ENCODE data around the gene ABCA9. TPM values are rescaled to one million over a fixed set of nuclear protein-coding genes. Genes with fewer than 3 reads are reported as not detected.

The ABCA9 gene
- total and polyA plus RNA-seq, 2 experiments from 2014 or later: not detected

DNA sequence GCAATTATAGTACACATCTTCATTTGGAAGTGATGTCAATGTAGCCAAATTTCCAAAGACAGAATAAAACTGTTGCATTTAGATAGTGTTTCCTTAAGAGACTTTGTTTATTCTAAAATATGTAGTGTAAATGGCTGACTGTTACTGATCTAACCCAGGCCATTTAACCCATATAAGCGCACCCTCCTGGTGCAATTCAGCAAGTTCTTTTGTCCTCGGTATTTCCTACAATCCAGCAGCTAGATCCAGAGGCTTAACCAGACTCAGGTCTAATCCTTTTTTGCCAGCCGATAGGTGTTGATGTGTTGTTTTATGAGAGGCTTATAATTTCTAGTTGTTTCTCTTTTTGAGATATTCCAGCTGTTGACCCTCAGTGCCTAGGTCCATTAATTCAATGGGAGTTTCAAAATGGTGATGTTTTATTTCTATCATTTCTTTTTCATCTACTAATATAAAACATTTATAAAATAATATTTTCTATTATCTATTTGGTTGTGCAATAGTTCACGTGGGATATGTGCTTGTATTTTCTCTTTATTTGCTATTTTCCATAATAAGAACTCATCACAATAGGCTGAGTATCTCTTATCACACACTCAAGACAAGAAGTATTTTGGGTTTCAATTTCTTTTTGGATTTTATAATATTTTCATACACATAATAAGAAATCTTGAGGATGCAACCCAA, 14.5 kb downstream of the ABCA9 start:
- Histone ChIP-seq H3K4me1 (ENCODE audit: insufficient read depth) (no peaks in the 10 kb centered on the region), H3K36me3 (ENCODE audit: insufficient read depth) (no peaks in the 10 kb centered on the region), H2AFZ (no peak overlapping the region), H3K79me2 (replicated peaks; ENCODE audit: insufficient read depth) (no peaks in the 10 kb centered on the region), H4K20me1 (replicated peaks; ENCODE audit: insufficient read depth) (no peaks in the 10 kb centered on the region), H3K4me2 (no peak overlapping the region), H3F3A (replicated peaks; ENCODE audit: low read depth) (no peaks in the 10 kb centered on the region), H3K27me3 (ENCODE audit: insufficient read depth) (no peaks in the 10 kb centered on the region), H3K4me3 (no peak overlapping the region), H3K27ac (ENCODE audit: low read depth) (no peak overlapping the region), H3K9me2 (ENCODE audit: insufficient read depth) (no peaks in the 10 kb centered on the region)
- DNase-seq (ENCODE audit: low spot score): peak; percentile 32
- H3K27ac Mint-ChIP-seq: no peak overlapping the region
- H3K36me3 Mint-ChIP-seq (ENCODE audit: low read depth): no peaks in the 10 kb centered on the region
- no peak overlapping the region for H3K4me3 Mint-ChIP-seq
- peaks cover 2% of the 10 kb centered on the region for H3K27me3 Mint-ChIP-seq (ENCODE audit: insufficient read depth, low read depth, poor library complexity)
- ATAC-seq: no peak
- no peaks in the 10 kb centered on the region for H3K9me3 Mint-ChIP-seq
- H3K4me1 Mint-ChIP-seq: no peaks in the 10 kb centered on the region
- TF ChIP-seq, protein P1, sequence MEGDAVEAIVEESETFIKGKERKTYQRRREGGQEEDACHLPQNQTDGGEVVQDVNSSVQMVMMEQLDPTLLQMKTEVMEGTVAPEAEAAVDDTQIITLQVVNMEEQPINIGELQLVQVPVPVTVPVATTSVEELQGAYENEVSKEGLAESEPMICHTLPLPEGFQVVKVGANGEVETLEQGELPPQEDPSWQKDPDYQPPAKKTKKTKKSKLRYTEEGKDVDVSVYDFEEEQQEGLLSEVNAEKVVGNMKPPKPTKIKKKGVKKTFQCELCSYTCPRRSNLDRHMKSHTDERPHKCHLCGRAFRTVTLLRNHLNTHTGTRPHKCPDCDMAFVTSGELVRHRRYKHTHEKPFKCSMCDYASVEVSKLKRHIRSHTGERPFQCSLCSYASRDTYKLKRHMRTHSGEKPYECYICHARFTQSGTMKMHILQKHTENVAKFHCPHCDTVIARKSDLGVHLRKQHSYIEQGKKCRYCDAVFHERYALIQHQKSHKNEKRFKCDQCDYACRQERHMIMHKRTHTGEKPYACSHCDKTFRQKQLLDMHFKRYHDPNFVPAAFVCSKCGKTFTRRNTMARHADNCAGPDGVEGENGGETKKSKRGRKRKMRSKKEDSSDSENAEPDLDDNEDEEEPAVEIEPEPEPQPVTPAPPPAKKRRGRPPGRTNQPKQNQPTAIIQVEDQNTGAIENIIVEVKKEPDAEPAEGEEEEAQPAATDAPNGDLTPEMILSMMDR (conservative IDR thresholded peaks at IDR 0.05; ENCODE audit: low read depth in 2 of 2): 0 out of 4 replicates have a peak, but pooled peaks have one; percentile 11 to 18
- no peak for TF ChIP-seq CREB1 (CRISPR knock-in tag; IDR thresholded peaks at IDR 0.05; ENCODE audit: low read depth)

DNA sequence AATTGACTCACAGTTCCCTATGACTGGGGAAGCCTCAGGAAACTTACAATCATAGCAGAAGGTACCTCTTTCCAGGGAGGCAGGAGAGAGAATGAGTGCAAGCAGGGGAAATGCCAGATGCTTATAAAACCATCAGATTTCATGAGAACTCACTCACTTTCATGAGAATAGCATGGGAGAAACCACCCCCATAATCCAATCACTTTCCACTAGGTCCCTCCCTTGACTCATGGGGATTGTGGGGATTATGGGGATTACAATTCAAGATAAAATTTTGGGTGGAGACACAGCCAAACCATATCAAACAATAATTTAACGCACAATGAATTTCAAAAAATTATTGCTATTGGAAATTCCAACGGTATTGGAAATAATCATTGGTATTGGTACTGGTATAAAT, 15.1 kb downstream of the ABCA9 start:
- Mint-ChIP-seq H3K36me3 (ENCODE audit: low read depth) (no peaks in the 10 kb centered on the region), H3K27ac (no peak overlapping the region), H3K4me1 (no peaks in the 10 kb centered on the region), H3K27me3 (ENCODE audit: insufficient read depth, low read depth, poor library complexity) (peaks cover 2% of the 10 kb centered on the region), H3K4me3 (no peak overlapping the region), H3K9me3 (no peaks in the 10 kb centered on the region)
- H3K4me3 ChIP-seq: no peak overlapping the region
- H3F3A ChIP-seq (replicated peaks; ENCODE audit: low read depth): no peaks in the 10 kb centered on the region
- DNase-seq (ENCODE audit: low spot score) (no peak), ATAC-seq (no peak)
- H4K20me1 ChIP-seq (replicated peaks; ENCODE audit: insufficient read depth): no peaks in the 10 kb centered on the region
- H3K79me2 ChIP-seq (replicated peaks; ENCODE audit: insufficient read depth): no peaks in the 10 kb centered on the region
- H3K4me2 ChIP-seq: no peak overlapping the region
- H3K4me1 ChIP-seq (ENCODE audit: insufficient read depth): no peaks in the 10 kb centered on the region
- no peaks in the 10 kb centered on the region for H3K9me2 ChIP-seq (ENCODE audit: insufficient read depth)
- no peaks in the 10 kb centered on the region for H3K36me3 ChIP-seq (ENCODE audit: insufficient read depth)
- no peaks in the 10 kb centered on the region for H3K27me3 ChIP-seq (ENCODE audit: insufficient read depth)
- H3K27ac ChIP-seq (ENCODE audit: low read depth): no peak overlapping the region
- H2AFZ ChIP-seq: no peak overlapping the region
- TF ChIP-seq EZH2phosphoT487 (IDR thresholded peaks at IDR 0.05; ENCODE audit: unreplicated experiment) (no peak), NANOG (IDR thresholded peaks at IDR 0.05; ENCODE audit: borderline replicate concordance) (no peak), ZNF114 (CRISPR knock-in tag; IDR thresholded peaks at IDR 0.05) (no peak), STAT1 (IDR thresholded peaks at IDR 0.05; ENCODE audit: unreplicated experiment) (no peak), CREB1 (CRISPR knock-in tag; IDR thresholded peaks at IDR 0.05; ENCODE audit: low read depth) (no peak), JUNB (IDR thresholded peaks at IDR 0.05; ENCODE audit: unreplicated experiment) (no peak), ZNF331 (CRISPR knock-in tag; IDR thresholded peaks at IDR 0.05; ENCODE audit: low read depth) (no peak)
- TF ChIP-seq, protein P2, sequence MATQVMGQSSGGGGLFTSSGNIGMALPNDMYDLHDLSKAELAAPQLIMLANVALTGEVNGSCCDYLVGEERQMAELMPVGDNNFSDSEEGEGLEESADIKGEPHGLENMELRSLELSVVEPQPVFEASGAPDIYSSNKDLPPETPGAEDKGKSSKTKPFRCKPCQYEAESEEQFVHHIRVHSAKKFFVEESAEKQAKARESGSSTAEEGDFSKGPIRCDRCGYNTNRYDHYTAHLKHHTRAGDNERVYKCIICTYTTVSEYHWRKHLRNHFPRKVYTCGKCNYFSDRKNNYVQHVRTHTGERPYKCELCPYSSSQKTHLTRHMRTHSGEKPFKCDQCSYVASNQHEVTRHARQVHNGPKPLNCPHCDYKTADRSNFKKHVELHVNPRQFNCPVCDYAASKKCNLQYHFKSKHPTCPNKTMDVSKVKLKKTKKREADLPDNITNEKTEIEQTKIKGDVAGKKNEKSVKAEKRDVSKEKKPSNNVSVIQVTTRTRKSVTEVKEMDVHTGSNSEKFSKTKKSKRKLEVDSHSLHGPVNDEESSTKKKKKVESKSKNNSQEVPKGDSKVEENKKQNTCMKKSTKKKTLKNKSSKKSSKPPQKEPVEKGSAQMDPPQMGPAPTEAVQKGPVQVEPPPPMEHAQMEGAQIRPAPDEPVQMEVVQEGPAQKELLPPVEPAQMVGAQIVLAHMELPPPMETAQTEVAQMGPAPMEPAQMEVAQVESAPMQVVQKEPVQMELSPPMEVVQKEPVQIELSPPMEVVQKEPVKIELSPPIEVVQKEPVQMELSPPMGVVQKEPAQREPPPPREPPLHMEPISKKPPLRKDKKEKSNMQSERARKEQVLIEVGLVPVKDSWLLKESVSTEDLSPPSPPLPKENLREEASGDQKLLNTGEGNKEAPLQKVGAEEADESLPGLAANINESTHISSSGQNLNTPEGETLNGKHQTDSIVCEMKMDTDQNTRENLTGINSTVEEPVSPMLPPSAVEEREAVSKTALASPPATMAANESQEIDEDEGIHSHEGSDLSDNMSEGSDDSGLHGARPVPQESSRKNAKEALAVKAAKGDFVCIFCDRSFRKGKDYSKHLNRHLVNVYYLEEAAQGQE (IDR thresholded peaks at IDR 0.05; ENCODE audit: unreplicated experiment): no peak
- TF ChIP-seq, protein P3, sequence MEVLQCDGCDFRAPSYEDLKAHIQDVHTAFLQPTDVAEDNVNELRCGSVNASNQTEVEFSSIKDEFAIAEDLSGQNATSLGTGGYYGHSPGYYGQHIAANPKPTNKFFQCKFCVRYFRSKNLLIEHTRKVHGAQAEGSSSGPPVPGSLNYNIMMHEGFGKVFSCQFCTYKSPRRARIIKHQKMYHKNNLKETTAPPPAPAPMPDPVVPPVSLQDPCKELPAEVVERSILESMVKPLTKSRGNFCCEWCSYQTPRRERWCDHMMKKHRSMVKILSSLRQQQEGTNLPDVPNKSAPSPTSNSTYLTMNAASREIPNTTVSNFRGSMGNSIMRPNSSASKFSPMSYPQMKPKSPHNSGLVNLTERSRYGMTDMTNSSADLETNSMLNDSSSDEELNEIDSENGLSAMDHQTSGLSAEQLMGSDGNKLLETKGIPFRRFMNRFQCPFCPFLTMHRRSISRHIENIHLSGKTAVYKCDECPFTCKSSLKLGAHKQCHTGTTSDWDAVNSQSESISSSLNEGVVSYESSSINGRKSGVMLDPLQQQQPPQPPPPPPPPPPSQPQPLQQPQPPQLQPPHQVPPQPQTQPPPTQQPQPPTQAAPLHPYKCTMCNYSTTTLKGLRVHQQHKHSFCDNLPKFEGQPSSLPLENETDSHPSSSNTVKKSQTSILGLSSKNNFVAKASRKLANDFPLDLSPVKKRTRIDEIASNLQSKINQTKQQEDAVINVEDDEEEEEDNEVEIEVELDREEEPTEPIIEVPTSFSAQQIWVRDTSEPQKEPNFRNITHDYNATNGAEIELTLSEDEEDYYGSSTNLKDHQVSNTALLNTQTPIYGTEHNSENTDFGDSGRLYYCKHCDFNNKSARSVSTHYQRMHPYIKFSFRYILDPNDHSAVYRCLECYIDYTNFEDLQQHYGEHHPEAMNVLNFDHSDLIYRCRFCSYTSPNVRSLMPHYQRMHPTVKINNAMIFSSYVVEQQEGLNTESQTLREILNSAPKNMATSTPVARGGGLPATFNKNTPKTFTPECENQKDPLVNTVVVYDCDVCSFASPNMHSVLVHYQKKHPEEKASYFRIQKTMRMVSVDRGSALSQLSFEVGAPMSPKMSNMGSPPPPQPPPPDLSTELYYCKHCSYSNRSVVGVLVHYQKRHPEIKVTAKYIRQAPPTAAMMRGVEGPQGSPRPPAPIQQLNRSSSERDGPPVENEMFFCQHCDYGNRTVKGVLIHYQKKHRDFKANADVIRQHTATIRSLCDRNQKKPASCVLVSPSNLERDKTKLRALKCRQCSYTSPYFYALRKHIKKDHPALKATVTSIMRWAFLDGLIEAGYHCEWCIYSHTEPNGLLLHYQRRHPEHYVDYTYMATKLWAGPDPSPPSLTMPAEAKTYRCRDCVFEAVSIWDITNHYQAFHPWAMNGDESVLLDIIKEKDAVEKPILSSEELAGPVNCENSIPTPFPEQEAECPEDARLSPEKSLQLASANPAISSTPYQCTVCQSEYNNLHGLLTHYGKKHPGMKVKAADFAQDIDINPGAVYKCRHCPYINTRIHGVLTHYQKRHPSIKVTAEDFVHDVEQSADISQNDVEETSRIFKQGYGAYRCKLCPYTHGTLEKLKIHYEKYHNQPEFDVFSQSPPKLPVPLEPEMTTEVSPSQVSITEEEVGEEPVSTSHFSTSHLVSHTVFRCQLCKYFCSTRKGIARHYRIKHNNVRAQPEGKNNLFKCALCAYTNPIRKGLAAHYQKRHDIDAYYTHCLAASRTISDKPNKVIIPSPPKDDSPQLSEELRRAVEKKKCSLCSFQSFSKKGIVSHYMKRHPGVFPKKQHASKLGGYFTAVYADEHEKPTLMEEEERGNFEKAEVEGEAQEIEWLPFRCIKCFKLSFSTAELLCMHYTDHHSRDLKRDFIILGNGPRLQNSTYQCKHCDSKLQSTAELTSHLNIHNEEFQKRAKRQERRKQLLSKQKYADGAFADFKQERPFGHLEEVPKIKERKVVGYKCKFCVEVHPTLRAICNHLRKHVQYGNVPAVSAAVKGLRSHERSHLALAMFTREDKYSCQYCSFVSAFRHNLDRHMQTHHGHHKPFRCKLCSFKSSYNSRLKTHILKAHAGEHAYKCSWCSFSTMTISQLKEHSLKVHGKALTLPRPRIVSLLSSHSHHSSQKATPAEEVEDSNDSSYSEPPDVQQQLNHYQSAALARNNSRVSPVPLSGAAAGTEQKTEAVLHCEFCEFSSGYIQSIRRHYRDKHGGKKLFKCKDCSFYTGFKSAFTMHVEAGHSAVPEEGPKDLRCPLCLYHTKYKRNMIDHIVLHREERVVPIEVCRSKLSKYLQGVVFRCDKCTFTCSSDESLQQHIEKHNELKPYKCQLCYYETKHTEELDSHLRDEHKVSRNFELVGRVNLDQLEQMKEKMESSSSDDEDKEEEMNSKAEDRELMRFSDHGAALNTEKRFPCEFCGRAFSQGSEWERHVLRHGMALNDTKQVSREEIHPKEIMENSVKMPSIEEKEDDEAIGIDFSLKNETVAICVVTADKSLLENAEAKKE (CRISPR knock-in tag; IDR thresholded peaks at IDR 0.05): no peak
